HG03460 (cell line): ENCODE data around the gene GRIK4.

Experiments
- ATAC-seq: cut with Tn5 transposase; IDR thresholded peaks from one replicate; pipeline ENCODE4 v1.9.1; 2021; ENCODE audit not compliant: unreplicated experiment

Gene GRIK4

DNA sequence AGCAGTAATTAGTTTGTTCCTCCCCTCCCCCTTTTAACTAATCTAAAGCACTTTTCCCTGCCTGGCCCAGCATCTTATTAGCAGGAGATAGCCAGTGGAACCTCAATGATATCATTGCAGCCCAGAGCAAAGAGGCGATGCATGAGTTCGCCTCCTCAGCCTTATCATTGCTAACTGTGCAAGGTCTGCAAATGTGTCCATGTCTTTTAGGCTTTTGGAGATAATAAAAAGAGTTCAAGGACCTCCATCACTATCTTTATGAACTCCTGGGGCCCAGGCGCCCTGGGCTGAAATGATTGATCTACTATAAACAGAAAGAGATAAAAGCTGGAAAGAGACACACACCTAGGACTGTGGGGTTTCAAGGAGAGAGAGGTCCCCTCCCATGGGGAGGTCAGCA, 388.2 kb downstream of the GRIK4 start:
- no peak for ATAC-seq

DNA sequence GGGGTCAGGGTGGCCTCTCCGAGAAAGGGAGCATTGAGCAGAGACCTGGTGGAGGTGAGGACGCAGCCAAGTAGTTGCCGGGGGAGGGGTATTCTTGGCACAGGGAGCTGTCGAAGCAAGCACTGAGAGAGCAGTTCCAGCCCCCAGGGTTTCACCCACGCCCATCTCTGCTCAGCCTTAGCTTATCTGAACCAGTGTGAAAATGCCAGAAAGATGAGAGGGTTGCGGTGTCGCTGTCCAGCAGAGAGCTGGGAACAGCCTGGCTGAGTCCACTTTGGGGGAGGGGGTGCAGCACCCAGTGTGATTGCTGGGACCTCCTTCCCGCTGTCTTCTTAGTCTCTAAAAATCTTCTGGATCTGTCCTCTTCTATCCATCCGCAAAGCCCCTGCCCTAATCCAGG, 389.1 kb downstream of the GRIK4 start:
- ATAC-seq: no peak

DNA sequence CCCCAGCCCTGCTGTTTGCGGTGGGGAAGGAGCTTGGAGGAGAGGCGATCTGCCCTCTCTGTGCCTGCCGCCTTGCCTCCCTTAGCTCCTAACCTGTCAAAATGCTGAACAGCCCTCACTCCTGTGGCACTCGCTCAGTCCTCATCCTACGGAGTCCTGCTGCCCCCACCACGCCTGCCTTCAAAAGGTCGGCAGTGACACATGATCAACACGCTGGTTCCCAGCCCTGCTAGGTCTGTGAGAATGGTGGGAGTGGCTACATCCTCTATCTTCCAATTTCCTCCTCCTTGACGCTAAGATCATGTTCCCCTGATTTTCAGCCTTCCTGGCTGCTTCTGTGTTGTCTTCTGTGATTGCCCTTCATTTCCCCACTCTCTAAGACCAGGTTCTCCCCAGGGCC, 392.1 kb downstream of the GRIK4 start:
- no peak for ATAC-seq

DNA sequence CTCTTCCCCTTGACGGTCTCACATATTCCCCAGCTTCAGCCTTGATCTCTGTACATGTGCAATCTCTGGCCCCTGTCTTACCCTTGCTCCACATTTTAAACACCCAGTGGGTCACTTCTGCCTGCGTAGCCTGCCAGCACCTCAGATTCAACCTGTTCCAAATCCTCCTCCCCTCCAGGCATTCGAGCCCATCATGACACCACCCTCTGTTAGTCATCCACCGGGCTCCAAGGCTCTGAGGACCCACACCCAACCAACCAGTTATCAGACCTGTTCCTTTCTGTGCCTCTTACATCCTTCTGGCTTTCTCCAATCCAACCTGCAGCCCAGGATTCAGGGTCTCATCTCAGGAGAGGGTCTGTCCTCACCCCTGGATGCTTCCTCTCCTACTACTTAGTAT, 392.6 kb downstream of the GRIK4 start:
- no peak for ATAC-seq

DNA sequence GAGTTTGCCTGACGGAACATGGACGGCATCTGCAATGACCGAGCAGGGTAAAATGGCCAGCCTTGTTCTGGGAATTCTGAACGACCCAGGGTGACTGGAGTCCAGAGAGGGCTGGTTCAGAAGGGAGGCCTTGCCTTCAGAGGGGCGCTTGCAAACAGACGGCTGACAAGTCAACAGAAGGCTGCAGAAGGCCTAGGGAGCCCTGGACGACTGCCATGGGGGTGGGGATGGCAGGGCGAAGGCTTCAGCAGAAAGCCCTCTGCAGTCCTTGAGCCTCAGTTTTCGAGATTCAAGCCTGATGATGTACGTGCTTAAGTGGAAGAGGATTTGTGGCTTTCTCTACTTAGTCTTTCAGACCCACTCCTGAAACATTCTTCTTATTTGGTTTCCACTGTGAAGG, 395.2 kb downstream of the GRIK4 start:
- ATAC-seq: no peak

DNA sequence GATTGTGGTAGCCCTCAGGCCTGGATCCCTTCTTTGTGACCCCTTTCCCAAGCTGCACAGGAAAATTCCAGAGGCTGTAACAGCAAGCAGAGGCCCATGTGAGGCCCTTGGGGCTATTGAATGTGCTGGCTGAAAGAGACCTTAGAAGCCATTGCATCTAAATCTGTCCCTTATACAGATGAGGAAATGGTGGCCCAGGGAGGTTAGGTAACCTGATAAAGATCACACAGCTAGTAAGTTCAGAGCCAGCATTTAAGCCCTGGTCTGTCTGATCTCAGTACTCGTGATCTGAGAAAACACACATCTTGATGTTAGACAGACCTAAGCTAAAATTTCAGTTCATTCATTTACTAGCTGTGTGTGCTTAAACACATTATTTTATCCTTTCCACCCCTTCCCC, 396.4 kb downstream of the GRIK4 start:
- ATAC-seq: no peak

DNA sequence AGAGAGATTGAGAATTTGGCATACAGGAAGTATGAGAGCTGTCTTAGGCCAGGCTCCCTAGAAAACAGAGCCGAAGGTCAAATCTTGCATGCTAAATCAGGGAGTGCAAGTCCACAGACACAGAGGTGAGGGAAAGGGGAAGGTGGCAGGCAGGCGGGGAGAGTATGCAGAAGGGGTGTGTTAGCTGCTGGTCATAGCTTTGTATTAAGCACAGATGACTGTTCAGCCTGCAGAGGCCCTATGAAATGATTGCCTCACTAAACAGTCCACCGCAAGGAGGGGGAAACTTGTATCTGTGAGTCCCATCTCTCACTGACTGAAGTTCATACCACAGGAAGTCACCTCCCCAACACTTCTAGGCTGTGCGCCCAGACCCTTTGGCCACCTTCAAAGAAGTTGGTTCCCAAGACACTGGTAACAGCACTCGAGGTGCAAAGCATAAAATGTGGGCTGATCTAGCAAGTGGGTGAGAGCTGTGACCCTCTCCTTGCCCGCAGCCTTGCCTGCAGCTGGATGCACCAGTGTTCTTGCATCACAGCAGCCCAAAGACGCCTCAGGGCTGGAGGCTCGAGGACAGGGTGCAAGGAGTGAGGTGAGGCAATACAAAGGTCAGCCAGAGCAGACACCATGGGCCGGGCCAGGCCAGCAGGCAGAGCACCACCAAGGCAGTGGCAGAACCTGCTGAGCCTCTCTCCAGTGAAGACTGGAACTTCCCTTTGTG, 397.1 kb downstream of the GRIK4 start:
- no peak for ATAC-seq

DNA sequence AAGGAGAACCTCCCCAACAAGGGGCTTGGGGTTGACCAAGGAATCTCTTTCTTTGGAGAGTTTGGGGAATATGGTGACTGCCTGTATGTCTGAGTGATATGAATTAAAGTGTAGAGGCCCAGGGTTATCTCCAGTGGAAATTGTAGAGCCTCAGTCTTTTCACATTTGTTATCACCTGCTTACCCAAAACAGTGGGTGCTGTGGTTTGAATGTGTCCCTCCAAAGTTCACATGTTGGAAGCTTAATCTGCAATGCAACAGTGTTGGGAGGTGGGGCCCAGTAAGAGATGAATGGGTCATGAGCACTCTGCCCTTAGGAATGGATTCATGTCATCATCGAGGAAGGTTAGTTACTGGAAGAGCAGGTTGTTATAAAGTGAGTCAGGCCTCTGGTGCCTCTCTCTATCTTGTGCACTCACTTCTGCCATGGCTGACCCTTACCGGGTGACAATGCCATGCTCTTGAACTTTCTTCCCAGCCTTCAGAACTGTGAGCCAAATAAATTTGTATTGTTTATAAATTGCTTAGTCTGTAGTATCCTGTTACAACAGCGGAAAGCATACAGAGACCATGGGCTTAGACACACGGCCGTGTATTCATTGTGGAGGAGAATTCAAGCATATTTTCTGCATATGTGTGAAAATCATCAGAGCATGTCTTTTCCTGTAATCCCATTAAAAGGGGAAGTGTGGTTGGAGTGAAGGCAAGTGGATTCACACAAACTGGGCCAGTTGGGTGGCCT, 398.3 kb downstream of the GRIK4 start:
- ATAC-seq: no peak

DNA sequence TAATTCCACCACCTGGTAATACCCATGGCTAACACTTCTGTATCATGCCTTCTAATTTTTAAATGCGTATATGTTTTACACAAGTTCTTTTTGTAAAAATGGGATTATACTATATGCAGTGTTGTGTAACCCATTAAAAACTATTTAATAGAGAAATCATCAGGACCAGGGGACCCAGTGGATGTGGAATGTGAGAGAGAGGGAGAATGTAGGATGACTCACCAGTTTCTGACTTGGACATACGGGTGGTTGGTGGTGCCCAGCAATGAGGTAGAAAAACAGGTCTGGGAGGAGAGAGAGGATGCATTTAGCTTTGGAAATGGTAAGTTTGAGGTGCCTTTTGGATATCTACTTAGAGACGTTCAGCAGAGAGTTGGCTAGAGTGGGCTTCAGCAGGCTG, 400.4 kb downstream of the GRIK4 start:
- ATAC-seq: no peak

DNA sequence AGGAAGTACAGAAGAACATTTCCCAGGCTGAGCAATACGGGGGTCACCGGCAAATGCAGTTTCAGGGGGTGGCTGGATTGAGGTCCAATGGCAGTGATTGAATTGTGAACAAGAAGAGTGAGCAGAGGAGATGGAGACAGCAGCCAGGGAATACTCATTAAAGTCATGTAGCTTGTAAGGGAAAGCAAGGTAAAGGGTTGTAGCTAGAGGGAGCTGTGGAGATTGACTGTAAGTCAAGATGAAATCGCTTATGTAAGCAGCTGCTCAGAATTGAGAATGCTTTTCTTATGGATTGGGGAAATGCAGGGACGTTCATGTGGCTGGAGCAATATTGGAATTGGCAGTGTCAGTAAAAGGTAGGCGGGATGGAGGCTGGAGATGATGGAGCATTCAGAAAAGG, 401.0 kb downstream of the GRIK4 start:
- ATAC-seq: no peak

DNA sequence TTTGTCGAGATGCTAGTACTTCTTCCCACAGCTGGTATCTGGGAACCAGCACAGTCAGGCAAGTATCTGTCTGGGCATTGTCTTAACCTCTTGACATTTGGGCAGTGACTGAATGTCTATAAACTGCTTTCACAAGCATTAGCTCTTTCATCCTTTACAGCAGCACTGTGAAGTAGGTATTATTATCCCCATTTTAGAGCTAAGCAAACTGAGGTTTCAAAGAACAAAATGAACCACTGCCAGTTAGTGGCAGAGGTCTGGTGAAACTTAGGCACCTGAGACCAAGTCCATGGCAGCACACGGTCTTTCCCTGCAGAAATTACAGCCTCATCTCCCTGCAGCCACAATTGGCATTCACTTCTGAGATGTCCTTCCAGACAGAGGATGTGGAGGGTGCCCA, 401.4 kb downstream of the GRIK4 start:
- ATAC-seq: no peak

DNA sequence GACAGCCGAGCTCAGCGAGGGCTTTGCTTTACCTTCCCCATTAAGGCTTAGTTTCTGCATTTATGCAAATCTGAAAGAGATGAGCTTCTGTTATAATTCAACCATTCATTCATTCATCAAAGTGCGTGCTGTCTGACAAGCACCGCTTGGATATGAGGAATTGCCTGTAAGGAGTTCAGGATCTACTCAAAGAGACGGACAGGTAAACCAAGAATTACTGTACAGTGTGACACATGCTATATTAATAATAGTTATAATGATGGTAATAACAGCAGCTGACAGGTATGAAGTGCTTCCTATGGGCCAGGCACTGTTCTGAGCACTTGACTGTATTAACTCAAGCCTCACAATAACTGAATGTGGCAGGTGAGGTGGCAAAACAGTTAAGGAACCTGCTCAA, 402.5 kb downstream of the GRIK4 start:
- ATAC-seq: no peak

DNA sequence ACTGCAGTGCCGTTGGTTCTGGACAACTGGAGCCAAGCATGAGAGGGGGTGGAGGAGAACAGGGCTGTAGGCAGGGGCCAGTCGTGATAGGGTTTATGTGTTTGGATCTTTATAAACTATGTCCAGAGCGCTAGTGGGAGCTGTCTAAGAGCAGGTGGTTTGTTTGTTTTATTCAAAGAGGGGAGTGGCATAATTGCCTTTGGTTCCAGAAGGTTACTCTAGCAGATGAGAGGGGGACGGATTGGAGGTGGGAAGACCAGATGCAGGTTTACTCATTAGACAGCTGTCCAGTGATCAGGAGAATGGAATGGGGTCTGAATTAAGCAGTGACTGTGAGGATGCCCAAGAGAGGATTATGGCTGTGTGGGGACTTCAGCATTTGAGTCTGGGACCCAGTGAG, 403.1 kb downstream of the GRIK4 start:
- ATAC-seq: no peak

DNA sequence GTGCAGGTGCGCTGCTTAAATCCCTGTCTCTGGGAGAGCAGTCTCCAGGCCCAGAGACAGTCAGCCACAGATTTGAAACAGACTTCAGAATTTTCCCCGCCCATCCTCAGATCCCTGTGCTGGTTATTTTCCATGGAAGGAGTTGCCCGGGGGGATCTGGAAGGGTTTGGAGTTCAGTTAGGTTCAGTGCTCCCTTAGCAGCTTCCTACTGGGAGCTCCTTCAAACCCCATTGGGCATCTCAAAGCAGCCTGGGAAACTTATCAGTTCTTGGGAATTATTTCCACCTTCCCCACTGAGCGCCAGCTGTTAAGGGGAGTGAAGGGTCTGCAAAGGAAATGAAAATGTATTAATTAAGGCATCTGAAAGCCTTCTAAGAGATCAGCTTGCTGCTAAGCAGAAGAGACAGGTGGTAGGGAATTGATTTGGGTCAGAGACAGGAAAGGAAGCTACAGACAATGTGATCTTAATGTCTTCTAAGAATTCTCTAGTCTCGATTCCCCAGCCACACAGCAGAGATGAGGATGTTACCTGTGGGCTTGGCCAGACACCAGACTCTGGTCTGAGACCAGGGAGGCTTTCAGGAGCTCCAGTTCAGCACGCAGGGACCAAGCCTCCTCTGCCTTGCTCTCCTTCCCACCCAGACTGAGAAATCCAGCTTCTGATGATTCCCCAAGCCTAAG, 406.2 kb downstream of the GRIK4 start:
- ATAC-seq: no peak

DNA sequence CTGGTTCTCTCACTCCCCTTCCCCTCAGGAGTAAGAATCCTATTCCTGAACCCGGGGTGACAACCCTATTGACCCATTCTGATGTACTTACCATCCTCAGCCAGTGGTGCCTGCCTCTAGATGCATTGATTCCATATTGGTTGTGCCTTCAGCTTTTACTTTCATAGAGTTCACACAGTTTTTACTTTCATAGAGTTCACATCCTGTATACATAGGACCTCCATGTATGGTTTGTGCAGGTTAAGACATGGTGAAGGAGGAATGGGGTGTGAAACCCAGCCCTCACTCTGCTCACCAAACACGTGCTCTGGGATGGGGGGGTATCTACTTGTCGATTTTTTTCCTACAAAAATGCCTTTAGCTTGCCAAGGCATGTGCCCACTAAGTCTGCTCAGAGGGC, 406.7 kb downstream of the GRIK4 start:
- no peak for ATAC-seq

DNA sequence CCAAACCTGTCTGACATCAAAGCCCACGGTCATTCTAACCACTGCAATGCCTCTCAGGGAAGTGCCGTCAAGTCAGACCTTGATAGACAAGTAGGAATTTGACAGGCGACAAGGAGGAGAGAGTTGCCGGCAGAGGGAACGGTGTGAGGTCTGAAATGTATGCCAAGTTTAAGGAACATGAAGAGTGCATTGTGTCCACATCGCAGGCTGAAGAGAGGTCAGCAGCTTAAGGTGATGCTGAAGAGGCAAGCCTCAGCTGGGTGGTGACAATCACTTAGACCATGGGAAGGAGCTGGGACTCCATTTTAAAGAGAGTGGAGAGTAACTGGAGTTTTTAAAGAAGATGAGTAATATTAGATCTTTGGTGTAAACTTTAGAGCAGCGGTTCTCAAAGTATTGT, 407.5 kb downstream of the GRIK4 start:
- ATAC-seq: no peak

DNA sequence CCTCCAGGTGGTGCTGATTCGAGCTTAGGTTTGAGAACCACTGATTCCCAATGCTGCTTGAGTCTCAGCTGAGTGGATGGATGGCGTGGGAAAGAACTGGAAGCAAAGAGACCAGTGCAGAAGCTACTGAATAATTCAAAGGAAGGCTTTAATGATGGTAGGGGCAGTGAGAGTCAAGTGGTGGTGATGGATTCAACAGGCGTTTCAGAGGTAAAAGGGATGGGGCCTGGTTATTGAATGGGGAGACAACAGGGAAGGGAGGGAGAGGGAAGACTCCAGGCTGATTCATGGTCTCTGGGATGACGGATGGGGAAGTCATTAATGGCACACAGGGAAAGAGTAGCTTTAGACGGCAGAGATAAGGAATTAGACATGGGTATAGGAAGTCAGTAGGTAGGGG, 408.0 kb downstream of the GRIK4 start:
- no peak for ATAC-seq

DNA sequence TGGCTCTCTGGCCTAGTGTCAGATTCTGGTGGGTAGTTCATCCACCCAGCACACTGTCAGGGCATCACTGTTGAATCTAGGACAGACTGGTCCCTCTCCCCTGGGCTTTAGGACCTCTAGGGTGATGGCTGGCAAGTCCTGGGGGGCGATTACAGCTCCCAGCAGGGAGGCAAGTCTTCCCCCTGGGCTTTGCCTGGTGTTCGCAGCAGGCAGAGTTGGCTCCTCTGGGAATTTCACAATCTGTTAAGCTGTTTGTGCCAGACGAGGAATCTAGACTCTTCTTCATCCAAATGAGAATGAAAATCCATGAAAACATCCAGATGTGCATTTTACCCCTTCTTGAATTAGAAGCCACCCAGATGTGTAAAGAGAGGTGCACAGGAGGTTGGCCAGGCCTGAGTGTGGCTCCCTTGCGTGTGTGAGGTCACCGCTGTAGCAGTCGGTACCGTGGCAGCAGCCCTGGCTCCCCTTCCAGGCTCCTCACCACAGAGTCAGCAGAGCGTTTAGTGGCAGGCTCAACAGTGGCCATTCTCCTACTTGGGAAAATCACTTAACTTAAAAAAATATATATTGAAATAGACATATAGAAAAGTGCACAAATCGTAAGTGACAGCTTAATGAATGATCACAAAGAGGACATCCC, 412.4 kb downstream of the GRIK4 start:
- no peak for ATAC-seq

DNA sequence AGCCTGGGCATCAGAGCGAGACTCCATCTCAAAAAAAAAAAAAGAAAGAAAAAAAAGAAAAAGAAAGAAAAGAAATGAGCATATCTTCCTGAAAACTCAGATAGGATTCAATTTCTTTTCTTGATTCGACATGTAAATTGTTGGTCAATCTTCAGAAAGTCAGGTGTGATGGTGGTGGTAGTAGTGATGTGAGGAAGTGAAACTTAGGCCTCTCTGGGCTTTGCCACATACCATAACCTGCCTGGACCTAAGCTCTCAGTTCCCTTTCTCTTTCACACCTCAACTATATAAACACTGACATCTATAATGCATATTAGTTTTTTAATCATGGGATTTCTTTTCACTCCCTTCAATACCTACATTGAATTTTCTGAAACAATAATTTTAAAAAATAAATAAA, 414.4 kb downstream of the GRIK4 start:
- peak; percentile 100 for ATAC-seq

DNA sequence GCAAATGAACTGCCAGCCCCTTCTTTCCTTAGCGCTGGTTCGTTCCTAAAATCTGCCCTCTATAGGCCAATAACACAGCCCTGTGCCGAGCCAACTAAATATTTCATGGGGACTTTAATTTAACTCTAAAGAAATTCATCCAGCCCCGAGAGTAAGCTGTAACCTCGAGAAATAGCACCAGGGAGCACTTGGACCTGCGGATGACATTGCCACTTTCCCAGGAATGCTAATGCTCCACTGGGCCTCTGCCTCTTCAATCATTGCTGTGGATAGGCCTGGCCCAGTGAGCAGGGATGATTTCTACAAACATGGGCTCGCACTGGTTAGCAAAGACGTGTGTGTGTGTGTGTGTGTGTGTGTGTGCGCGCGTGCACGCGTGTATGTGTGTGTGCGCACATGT, 417.1 kb downstream of the GRIK4 start:
- ATAC-seq: no peak

DNA sequence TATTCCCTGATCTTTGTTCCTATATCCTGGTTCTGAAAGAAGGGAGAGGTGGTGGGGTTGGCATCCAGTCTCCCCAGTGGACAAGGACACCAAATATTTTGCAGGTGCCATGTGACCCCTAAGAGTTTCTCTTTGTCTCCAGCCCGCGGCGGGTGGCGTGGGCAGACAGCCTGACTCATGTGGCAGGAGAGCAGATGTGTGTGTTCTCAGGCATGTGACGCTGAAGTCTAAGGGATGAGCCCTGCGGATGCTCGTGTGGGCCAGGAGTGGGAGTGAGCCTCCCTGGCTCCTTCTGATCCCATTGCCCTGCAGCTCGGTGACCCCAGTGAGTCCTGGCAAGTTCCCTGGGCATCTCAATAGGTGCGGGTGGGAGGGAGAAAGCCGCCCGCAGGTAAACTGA, 417.5 kb downstream of the GRIK4 start:
- no peak for ATAC-seq

DNA sequence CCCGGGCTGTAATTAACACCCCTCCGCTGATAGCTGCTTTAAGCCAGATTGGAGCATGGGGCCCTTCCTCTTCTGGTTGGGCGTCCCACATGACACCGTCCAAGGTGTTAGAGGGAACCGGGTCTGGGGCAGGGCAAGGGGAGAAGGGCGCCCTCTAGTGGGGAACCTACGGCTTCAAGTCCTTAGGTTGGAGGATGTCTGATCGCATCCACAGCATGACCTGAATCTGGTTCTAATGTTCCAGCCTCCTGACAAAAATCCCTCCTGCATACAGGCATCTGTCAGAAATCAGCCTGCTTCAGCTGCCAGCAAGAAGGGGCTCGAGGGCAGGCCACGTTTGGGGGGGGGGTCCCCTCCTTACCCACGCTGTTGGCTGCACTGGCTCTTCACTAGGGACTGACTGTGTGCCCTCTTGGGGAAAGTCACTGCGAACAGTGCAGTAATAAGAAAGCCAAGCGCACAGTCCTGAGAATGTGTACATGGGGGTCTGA, 418.2 kb downstream of the GRIK4 start:
- ATAC-seq: no peak
